ENCODE results near the gene DNAAF9. TPM values are rescaled to one million over a fixed set of nuclear protein-coding genes. Genes with fewer than 3 reads are reported as not detected.

Gene DNAAF9
- polyA plus RNA-seq, 2 of the 4 experiments (the other 2 are of a cell fraction), result 4.9 to 7.5 TPM

DNA sequence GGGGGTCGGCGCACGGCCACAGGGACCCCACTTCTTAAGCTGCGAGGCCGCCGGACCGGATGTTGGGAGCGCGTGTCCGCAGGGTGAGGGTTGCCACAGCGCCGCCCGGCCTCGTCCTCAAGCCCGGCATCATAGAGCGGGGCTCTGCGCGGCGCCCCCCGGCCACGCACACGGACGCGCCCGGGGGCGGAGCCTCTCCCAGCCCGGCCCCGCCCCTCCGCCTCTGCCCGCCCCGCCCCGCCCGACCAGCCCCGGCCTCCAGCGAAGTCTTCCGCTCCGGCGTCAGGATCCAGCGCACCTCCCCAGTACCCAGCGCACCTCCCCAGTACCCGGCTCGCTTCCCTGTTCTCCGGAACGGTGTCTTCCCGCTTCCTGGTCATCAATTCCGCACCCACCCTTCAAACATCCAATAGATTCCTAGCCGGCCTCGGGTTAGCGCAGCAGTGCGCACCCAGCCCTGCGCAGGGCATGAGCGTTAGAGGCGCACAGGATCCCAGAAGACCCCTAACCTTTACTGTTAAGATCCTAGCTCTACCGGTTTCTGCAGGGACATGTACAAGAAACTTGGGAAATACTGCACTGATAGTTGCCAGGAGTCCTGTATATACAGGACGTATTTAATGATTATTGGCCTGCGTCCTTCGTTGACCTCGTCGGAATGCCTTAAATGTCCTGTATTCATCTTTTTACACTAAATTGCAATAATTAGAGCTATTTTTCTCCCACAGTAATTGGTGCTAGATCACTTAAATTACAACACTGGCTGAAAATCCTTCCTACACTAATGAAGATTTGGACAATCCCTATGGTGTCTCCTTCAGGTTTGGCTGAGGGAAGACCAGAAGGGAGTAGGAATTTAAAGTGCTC lies 535 bp upstream of the DNAAF9 start:
- POLR2A ChIA-PET, result interaction anchor here (0.6 to 2.9 kb wide), 4 partner anchors 18 to 363 kb away, joined by 3 to 8 read pairs (median 4); partner anchors contain the start of gene ATRN
- CTCF ChIA-PET, result interaction anchor here (1.2 to 2.4 kb wide), 6 partner anchors 8 to 155 kb away, joined by 3 to 14 read pairs (median 4); no protein-coding TSS in a partner anchor
- FAIRE-seq (peak; percentile 13), DNase-seq (ENCODE audit: low read depth in 1 of 2, low spot score in 1 of 2) (peak; percentile 88 to 92), ATAC-seq (peak; percentile 83 to 86)
- no peaks in the 10 kb centered on the region for H3K9me3 ChIP-seq
- H3K4me3 ChIP-seq, result peak overlapping the region; percentile 83
- WGBS (ENCODE audit: missing lambda C conversion rate), result 4% methylated on average over 18 of the region's 59 CpGs
- TF ChIP-seq FOSB (CRISPR knock-in tag; IDR thresholded peaks at IDR 0.05) (peak; percentile 47; the same call in 1 of the 2 replicates), FOXS1 (CRISPR knock-in tag; IDR thresholded peaks at IDR 0.05) (no peak; the same call in 1 of the 2 replicates), JUN (IDR thresholded peaks at IDR 0.05) (peak; percentile 13 to 61; a peak in 2 of 5 replicates), RNF2 (IDR thresholded peaks at IDR 0.05; ENCODE audit: borderline replicate concordance, low read depth) (peak; percentile 45; the same call in 1 of the 2 replicates), HOXB13 (CRISPR knock-in tag; IDR thresholded peaks at IDR 0.05; ENCODE audit: low read depth) (peak; percentile 45; the same call in 1 of the 2 replicates), EP300 (IDR thresholded peaks at IDR 0.05) (no peak), EHF (CRISPR knock-in tag; IDR thresholded peaks at IDR 0.05) (0 out of 2 replicates have a peak, but pooled peaks have one; percentile 37), HOXA7 (CRISPR knock-in tag; IDR thresholded peaks at IDR 0.05) (peak; percentile 80), PHF8 (IDR thresholded peaks at IDR 0.05; ENCODE audit: borderline replicate concordance, low read depth) (peak; percentile 33; the same call in 1 of the 2 replicates), NFE2L2 (conservative IDR thresholded peaks at IDR 0.05; ENCODE audit: low read length) (no peak), MYC (IDR thresholded peaks at IDR 0.05; ENCODE audit: borderline replicate concordance, low read length) (0 out of 2 replicates have a peak, but pooled peaks have one; percentile 33), POLR2A (IDR thresholded peaks at IDR 0.05; ENCODE audit: low read length) (peak; percentile 63)
- TF ChIP-seq, protein P1, sequence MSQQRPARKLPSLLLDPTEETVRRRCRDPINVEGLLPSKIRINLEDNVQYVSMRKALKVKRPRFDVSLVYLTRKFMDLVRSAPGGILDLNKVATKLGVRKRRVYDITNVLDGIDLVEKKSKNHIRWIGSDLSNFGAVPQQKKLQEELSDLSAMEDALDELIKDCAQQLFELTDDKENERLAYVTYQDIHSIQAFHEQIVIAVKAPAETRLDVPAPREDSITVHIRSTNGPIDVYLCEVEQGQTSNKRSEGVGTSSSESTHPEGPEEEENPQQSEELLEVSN (IDR thresholded peaks at IDR 0.05; ENCODE audit: borderline replicate concordance, low read depth), result 0 out of 2 replicates have a peak, but pooled peaks have one; percentile 6
- TF ChIP-seq, protein P2, sequence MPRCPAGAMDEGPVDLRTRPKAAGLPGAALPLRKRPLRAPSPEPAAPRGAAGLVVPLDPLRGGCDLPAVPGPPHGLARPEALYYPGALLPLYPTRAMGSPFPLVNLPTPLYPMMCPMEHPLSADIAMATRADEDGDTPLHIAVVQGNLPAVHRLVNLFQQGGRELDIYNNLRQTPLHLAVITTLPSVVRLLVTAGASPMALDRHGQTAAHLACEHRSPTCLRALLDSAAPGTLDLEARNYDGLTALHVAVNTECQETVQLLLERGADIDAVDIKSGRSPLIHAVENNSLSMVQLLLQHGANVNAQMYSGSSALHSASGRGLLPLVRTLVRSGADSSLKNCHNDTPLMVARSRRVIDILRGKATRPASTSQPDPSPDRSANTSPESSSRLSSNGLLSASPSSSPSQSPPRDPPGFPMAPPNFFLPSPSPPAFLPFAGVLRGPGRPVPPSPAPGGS (IDR thresholded peaks at IDR 0.05), result no peak; the same call in 2 of the 3 replicates
- TF ChIP-seq, protein P3, sequence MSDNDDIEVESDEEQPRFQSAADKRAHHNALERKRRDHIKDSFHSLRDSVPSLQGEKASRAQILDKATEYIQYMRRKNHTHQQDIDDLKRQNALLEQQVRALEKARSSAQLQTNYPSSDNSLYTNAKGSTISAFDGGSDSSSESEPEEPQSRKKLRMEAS (IDR thresholded peaks at IDR 0.05), result peak; percentile 32; the same call in 1 of the 2 replicates
- peak overlapping the region; percentile 88 for H3K4me2 ChIP-seq
- peak overlapping the region; percentile 89 to 94 for H3K27ac ChIP-seq
- peaks cover 17% of the 10 kb centered on the region for H3K4me1 ChIP-seq

DNA sequence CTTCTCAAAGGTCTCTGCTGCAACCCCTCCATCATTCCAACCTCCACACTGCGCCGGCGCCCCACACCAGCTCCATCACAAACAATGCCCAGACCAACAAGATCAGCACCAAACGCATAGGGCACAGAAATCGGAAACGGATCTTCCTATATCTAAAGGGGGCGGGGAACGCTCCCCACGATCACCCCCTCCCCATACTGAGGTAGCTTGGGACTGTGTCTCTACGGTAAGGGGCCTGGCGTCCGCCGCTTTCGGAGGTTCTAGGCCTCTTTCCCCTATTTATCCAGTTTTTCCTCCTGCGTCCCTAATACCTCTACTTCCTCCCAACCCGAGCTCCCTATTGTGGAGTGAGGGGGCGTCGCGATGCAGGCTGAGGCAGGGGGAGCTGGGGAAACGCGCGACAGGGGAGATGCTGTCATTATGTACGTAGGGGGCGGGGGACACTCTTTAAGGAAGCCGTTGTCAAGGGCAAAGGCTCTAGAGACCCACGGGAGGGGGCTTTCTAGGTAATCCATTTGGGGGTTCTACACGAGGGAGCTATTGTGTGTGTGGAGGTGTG lies 909 bp downstream of the DNAAF9 start:
- Histone ChIP-seq H3K4me3 (peak overlapping the region; percentile 83), H3K9me3 (no peaks in the 10 kb centered on the region), H3K27ac (peak overlapping the region; percentile 89 to 94), H3K4me2 (peak overlapping the region; percentile 86), H3K4me1 (peaks cover 17% of the 10 kb centered on the region)
- ATAC-seq (no peak), DNase-seq (ENCODE audit: low read depth in 1 of 2, low spot score in 1 of 2) (no peak), FAIRE-seq (no peak)
- CTCF ChIA-PET, result interaction anchor here (0.5 to 2.4 kb wide), 7 partner anchors 9 to 183 kb away, joined by 3 to 14 read pairs (median 3); no protein-coding TSS in a partner anchor
- TF ChIP-seq JUNB (IDR thresholded peaks at IDR 0.05), result no peak
- WGBS (ENCODE audit: missing lambda C conversion rate), result 55% methylated on average over 27 of the region's 27 CpGs
- POLR2A ChIA-PET, result interaction anchor here (0.6 to 2.9 kb wide), 2 partner anchors 64 to 77 kb away, joined by 3 to 8 read pairs; partner anchors contain the start of gene ATRN

DNA sequence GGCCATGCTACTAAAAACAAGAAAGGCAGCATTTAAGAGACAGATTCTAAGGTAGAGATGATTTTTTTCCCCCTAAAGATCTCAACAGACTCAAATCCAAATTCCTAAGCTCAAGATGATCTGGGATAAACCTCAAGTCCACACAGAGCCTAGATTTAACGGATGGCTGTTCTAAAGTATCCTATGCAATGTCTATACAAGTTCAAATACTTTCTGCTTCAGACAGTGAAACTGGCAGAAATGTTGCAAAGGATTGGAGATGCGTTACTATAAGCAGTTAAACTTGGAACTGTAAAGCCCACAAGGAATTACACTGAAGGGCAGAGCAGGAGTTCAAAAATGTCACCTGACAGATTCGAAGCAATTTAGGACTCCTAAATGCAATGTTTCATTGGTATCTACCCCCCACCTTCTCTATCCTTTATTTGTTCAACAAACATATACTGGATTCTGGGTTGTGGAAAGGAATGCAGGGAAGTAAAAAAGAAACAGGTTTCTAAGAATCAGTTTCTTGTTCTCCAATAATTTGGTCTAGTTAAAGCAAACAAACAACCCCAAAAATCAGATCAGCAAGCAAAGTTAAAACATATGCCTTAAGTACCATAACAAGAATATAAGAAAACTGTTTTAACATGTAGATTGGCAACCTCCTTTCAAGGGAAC lies 1.6 kb downstream of the DNAAF9 start:
- POLR2A ChIA-PET, result interaction anchor here (0.6 to 2.9 kb wide), 2 partner anchors 65 to 78 kb away, joined by 3 to 8 read pairs; partner anchors contain the start of gene ATRN
- ATAC-seq, result no peak
- no peaks in the 10 kb centered on the region for H3K9me3 ChIP-seq
- no peak for DNase-seq (ENCODE audit: low read depth in 1 of 2, low spot score in 1 of 2)
- CTCF ChIA-PET, result interaction anchor here (0.5 to 1.5 kb wide), 5 partner anchors 9 to 183 kb away, joined by 3 read pairs; no protein-coding TSS in a partner anchor
- peak overlapping the region; percentile 86 for H3K4me2 ChIP-seq
- 56% methylated on average over 3 of the region's 3 CpGs for WGBS (ENCODE audit: missing lambda C conversion rate)
- TF ChIP-seq, protein P3 (IDR thresholded peaks at IDR 0.05), result no peak
- no peak for TF ChIP-seq ZFP36 (IDR thresholded peaks at IDR 0.05; ENCODE audit: borderline replicate concordance, partially characterized antibody)
- TF ChIP-seq, protein P4, sequence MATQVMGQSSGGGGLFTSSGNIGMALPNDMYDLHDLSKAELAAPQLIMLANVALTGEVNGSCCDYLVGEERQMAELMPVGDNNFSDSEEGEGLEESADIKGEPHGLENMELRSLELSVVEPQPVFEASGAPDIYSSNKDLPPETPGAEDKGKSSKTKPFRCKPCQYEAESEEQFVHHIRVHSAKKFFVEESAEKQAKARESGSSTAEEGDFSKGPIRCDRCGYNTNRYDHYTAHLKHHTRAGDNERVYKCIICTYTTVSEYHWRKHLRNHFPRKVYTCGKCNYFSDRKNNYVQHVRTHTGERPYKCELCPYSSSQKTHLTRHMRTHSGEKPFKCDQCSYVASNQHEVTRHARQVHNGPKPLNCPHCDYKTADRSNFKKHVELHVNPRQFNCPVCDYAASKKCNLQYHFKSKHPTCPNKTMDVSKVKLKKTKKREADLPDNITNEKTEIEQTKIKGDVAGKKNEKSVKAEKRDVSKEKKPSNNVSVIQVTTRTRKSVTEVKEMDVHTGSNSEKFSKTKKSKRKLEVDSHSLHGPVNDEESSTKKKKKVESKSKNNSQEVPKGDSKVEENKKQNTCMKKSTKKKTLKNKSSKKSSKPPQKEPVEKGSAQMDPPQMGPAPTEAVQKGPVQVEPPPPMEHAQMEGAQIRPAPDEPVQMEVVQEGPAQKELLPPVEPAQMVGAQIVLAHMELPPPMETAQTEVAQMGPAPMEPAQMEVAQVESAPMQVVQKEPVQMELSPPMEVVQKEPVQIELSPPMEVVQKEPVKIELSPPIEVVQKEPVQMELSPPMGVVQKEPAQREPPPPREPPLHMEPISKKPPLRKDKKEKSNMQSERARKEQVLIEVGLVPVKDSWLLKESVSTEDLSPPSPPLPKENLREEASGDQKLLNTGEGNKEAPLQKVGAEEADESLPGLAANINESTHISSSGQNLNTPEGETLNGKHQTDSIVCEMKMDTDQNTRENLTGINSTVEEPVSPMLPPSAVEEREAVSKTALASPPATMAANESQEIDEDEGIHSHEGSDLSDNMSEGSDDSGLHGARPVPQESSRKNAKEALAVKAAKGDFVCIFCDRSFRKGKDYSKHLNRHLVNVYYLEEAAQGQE (IDR thresholded peaks at IDR 0.05), result no peak
- TF ChIP-seq, protein P5, sequence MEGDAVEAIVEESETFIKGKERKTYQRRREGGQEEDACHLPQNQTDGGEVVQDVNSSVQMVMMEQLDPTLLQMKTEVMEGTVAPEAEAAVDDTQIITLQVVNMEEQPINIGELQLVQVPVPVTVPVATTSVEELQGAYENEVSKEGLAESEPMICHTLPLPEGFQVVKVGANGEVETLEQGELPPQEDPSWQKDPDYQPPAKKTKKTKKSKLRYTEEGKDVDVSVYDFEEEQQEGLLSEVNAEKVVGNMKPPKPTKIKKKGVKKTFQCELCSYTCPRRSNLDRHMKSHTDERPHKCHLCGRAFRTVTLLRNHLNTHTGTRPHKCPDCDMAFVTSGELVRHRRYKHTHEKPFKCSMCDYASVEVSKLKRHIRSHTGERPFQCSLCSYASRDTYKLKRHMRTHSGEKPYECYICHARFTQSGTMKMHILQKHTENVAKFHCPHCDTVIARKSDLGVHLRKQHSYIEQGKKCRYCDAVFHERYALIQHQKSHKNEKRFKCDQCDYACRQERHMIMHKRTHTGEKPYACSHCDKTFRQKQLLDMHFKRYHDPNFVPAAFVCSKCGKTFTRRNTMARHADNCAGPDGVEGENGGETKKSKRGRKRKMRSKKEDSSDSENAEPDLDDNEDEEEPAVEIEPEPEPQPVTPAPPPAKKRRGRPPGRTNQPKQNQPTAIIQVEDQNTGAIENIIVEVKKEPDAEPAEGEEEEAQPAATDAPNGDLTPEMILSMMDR (IDR thresholded peaks at IDR 0.05), result no peak
- peak overlapping the region; percentile 83; the same call in 2 of the 3 replicates for H3K4me3 ChIP-seq
- peak; percentile 65 for FAIRE-seq
- H3K27ac ChIP-seq, result peak overlapping the region in 1 of 2 experiments; percentile 94; a peak in 1 of 6 replicates
- H3K4me1 ChIP-seq, result peaks cover 17% of the 10 kb centered on the region
